Forelimb muscle (tissue), 1 donor: ENCODE data around the gene RAPGEF1. TPM values are rescaled to one million over a fixed set of nuclear protein-coding genes. Genes with fewer than 3 reads are reported as not detected.

Experiments used
- DNase-seq: peaks from one replicate; pipeline ENCODE4 v3.0.0-alpha.2; 2013; ENCODE audit warnings: low read depth
- polyA plus RNA-seq: library from polyadenylated mRNA; unstranded; fragments of 120-200 nt; gene quantifications from one replicate; pipeline ENCODE4 v1.2.1, GENCODE V29; 2013; ENCODE audit not compliant: insufficient read length

The RAPGEF1 gene
- polyA plus RNA-seq, 1 donor: 90.5 TPM

- no peak for DNase-seq
These were observed 34.9 kb downstream of the RAPGEF1 start for GRCh38 chr9:131704988-131705387.

DNA sequence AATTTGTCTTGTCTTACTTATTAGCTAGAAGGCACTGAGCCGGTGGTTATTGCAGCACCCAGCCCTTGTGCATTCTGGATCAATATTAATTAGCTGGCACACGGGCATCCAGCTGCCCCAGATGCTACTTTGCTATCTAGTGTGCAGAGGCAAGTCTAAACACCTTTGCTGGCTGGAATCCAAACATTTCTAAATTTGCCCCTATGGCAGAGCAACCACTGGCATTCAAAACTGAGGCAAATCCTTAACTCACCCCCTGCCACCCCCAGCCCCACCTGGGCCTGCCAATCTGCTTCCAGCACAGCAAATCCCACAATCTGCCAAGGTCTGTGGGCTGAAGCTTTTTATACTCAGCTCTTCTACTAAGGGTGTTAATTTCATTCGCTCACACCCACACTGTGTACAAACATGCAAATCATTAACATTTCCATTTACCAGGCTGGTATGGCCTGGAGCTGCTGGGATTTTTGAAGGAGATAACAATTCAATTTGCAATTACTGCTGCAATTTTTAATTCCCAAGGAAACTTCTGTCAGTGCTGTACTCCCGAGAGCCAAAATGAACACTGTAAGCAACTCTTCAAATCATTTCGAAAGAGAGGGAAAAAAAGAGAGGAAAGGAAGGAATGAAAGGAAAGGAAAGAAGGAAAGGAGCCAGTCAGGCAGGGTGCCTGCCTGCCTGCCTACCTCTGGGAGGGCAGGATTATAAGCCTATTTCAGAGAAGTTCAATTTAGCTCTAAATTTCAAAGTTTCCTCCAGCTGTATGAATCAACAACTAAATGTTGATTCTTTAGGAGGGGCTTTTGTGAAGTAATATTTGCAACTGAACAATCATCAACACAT is 35.5 kb downstream of the RAPGEF1 start:
- DNase-seq: no peak

DNA sequence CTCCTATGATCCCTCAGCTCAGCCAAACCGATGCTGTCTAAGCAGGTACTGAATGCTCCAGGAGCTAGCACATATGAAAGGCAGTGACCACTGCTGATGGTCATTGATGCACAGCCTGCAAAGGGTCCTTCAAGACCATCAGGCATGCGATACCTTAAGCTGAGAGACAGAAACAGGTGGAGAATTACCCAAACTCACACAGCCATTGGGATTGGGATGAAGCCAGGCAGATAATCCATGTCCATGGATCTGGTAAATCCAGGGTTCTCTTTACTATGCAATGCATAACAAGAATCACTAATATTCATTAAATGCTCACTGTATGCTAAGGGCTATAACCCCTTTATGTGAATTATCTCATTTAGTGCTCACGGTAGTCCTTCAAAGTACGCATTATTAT is 36.2 kb downstream of the RAPGEF1 start:
- no peak for DNase-seq

DNA sequence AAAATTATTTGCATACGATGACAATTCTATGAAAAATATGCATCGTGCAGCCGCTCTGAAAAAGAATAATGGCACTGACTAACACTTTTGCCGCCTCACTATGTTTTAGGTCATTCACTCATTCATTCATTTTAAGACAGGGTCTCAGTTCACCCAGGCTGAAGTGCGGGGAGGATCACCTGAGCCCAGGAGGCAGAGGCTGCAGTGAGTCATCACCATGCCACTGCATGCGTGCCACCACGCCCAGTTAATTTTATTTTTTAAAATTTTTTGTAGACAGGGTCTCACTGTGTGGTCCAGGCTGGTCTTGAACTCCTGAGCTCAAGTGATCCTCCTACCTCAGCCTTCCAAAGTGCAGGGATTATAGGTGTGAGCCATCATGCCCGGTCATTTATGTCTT is 37.0 kb downstream of the RAPGEF1 start:
- no peak for DNase-seq

- no peak for DNase-seq
These were observed 38.0 kb downstream of the RAPGEF1 start for GRCh38 chr9:131701789-131702337.

GRCh38 chr9:131701436-131701781 is 38.5 kb downstream of the RAPGEF1 start:
- DNase-seq: no peak

GRCh38 chr9:131700765-131701435 is 39.0 kb downstream of the RAPGEF1 start:
- DNase-seq: no peak

- DNase-seq: no peak
These were observed 39.8 kb downstream of the RAPGEF1 start for GRCh38 chr9:131700076-131700475.

GRCh38 chr9:131698618-131698985 is 41.3 kb downstream of the RAPGEF1 start:
- no peak for DNase-seq

DNA sequence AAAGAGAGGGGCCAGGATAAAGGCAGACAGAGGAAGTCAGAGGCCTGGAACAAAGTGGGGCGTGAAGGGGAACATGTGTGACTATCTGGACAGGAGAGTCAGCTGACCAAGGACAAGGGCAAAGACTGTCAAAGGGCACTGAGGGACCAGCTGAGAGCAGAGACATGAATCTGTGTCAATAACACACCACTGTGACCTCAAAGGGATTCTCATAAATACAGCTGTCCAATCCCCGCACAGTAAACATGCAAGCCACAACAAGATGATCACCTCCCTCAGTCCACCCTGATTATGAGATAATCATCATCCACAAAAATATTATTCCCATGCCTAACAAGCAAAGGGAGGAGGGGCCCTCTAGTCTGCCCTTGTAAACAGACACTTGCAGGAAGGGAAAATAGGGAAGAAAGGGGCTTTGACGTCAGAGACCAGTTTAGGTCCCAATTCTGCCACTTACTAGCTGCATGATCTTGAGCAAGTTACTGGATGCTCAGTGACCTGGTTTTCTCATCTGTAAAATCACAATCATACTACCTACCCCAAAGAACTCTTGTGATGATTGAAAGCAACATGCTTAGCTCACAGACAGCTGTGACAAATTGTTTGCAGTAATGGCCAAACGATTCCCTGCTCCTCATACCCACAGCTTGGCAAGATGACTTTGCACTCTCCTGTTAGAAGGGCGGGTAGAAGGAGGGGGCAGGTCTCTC is 41.8 kb downstream of the RAPGEF1 start:
- no peak for DNase-seq

DNA sequence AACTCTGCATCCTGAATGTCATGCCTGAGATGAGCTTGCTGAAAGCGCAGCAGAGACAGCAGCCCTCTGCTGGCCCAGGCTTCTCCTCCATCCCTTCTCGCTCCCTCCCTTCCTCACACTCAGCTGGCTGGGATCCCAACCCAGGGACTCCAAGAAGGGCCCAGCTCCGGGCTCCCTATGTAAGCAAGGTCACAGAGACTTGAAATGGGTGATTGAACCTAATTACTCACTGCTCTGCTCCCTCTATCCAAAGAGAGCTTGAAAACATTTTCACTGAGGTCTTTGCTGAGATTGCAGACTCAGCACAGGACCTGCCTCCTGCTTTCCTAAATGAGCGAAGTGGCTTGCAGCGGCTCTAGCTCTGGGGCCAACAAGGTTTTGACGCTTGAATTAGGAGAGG is 42.8 kb downstream of the RAPGEF1 start:
- DNase-seq: no peak

DNA sequence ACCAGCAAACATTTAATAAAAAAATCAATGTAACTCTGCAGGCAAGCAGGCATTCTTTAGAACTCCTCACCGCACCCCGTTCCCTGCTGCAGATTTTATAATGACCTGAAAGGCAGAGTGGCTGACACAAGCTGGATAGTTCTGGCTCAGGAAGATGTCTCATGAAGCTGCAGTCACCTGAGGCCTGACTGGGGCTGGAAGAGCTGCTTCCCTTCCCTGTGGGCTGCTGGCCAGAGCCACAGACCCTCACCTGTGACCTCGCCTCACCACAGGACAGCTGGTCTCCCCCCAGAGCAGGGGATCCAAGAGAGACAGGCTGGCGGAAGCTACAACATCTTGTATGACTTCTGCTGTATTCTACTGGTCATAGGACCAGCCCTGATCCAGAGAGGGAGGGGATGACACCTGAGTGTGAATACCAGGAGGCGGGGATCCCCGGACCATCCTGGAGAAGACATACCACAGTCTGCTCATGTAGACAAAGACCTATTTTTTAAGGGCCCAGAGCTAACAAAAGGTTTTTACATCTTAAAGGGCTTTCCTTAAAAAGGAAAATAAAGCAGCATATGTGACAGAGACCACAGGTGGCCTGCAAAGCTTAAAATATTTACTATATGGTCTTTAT is 43.9 kb downstream of the RAPGEF1 start:
- DNase-seq: no peak

GRCh38 chr9:131695366-131695765 is 44.5 kb downstream of the RAPGEF1 start:
- DNase-seq: no peak

- no peak for DNase-seq
These were observed 46.0 kb downstream of the RAPGEF1 start for GRCh38 chr9:131693651-131694597.

DNA sequence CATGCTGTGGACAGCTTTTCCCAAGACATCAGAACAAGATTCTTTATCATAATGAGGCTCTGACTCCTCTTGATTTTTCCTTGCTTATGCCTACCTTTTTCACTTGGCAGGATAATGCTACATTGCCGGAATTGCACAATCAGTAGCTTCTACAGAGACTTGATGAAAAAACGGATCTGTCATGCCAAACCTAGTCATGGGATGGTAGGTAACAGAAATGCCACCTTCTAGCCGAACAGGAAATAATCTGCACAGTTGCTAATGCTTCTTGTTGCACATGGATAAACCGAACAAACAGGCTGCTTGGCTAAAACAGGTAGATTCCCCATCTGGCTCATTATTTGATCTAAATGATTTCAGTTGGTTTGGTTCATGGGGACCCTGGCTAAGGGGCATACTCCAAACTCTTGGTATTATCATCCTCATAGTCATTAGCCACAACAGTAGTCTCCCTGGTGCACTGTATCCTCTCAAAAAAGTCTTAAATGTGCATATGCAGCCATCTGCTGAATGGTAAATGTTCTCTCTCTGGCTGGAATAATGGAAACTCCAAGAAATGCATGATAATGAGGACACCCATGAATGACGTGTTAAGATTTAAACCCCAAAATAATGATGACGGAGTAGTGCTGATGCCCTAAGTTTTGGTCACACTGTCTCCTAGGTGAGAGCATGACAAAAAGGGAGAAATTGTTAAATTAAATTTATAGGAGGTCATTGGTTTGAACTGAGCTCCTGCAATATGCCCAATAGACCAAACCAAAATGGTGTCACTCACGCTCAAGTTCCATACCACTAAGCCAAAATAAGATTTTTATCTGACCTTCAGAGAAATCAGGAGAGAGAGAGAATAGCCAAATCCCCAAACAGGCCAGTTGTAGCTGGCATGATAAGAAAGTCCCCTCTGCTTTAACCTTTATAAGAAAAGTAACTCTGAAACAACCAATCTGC is 47.0 kb downstream of the RAPGEF1 start:
- no peak for DNase-seq

DNA sequence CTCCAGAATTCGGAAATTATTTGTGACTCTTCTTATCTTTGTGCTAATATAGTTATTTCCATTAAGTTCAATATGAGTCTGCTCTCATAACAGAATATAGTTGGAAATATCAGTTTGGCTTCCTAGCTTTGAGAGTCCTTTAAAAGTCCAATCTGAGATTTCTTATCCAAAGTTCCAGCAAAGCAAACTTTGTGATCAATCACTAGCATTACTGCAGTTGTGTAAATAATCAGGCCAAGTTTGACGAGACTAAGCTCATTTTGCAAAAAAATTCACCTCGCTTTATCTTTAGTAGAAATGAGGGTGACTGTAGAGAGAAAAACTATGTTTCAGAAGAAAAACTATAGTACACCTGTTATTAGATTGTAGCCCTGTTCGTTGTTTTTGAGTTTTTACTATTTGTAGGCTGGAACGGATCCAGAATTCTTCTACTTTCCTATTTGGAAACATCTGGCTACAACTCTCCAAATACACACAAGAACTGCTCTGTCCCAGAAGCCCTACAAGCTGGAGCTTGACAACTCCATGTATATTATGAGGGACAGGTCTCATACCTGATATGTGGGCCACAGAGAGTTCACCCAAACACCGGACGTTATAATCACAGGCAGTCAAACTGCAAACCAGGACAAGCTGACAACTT is 47.8 kb downstream of the RAPGEF1 start:
- DNase-seq: no peak

- no peak for DNase-seq
These were observed 48.8 kb downstream of the RAPGEF1 start for GRCh38 chr9:131690941-131691573.

DNA sequence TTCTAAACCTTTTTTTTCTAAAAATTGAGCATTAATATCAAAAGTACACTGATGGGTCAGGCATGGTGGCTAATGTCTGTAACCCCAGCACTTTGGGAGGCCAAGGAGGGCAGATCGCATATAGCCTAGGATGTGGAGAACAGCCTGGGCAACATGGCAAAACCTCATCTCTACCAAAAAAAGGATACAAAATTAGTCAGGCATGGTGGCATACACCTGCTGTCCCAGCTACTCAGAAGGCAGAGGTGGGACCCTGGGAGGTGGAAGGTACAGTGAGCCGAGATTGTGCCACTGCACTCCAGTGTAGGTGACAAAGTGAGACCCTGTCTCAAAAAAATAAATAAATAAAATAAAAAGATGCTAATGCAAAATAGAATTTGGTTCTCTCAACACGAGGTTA is 49.4 kb downstream of the RAPGEF1 start:
- DNase-seq: no peak

- DNase-seq: no peak
These were observed 51.5 kb downstream of the RAPGEF1 start for GRCh38 chr9:131688377-131688776.
